ENCODE results near the gene MBNL1. TPM values are rescaled to one million over a fixed set of nuclear protein-coding genes. Genes with fewer than 3 reads are reported as not detected.

Gene MBNL1
- total and polyA plus RNA-seq, 3 donors from 2014 or later, result 36.5 to 167 (median 145) TPM

- H3K4me3 ChIP-seq, result no peak overlapping the region
- no peaks in the 10 kb centered on the region for H3K36me3 ChIP-seq (ENCODE audit: low read depth, missing control alignments)
- H3K27me3 ChIP-seq, result no peaks in the 10 kb centered on the region
- H3K9me3 ChIP-seq, result no peaks in the 10 kb centered on the region
- no peak for DNase-seq
- WGBS, 2 donors, result 84 to 87% methylated on average over 3 of the region's 3 CpGs
- intact Hi-C loops (cut with DNase I; ENCODE audit: low total_unique reads), result no loop called here
- H3K27ac ChIP-seq, result no peak overlapping the region
- peaks cover 14% of the 10 kb centered on the region for H3K4me1 ChIP-seq
- TF ChIP-seq POLR2A (IDR thresholded peaks at IDR 0.05) (no peak), CTCF (IDR thresholded peaks at IDR 0.05) (no peak)
These were observed 137.4 kb downstream of the MBNL1 start for GRCh38 chr3:152405915-152406802.

GRCh38 chr3:152413240-152413639, 144.5 kb downstream of the MBNL1 start:
- no peak for DNase-seq
- H3K27me3 ChIP-seq, result no peaks in the 10 kb centered on the region
- WGBS, 2 donors, result 81 to 87% methylated on average over 2 of the region's 2 CpGs
- no peak overlapping the region for H3K4me3 ChIP-seq
- no peak for TF ChIP-seq CTCF (IDR thresholded peaks at IDR 0.05)
- TF ChIP-seq POLR2A (IDR thresholded peaks at IDR 0.05), result no peak
- intact Hi-C loops (cut with DNase I; ENCODE audit: low total_unique reads), result no loop called here
- H3K4me1 ChIP-seq, result no peaks in the 10 kb centered on the region
- no peaks in the 10 kb centered on the region for H3K9me3 ChIP-seq
- H3K36me3 ChIP-seq (ENCODE audit: low read depth, missing control alignments), result no peaks in the 10 kb centered on the region
- no peak overlapping the region for H3K27ac ChIP-seq

GRCh38 chr3:152416808-152417580, 148.3 kb downstream of the MBNL1 start:
- no peak for DNase-seq
- H3K36me3 ChIP-seq (ENCODE audit: low read depth, missing control alignments), result no peaks in the 10 kb centered on the region
- H3K27me3 ChIP-seq, result no peaks in the 10 kb centered on the region
- intact Hi-C loops (cut with DNase I; ENCODE audit: low total_unique reads), result no loop called here
- no peak overlapping the region for H3K27ac ChIP-seq
- 94 to 95% methylated on average over 1 of the region's 1 CpG for WGBS, 2 donors
- no peak overlapping the region for H3K4me3 ChIP-seq
- TF ChIP-seq CTCF (IDR thresholded peaks at IDR 0.05) (no peak), POLR2A (IDR thresholded peaks at IDR 0.05) (no peak)
- no peaks in the 10 kb centered on the region for H3K9me3 ChIP-seq
- H3K4me1 ChIP-seq, result no peaks in the 10 kb centered on the region

- H3K4me1 ChIP-seq, result no peaks in the 10 kb centered on the region
- H3K36me3 ChIP-seq (ENCODE audit: low read depth, missing control alignments), result no peaks in the 10 kb centered on the region
- intact Hi-C loops (cut with DNase I; ENCODE audit: low total_unique reads), result no loop called here
- DNase-seq, result no peak
- WGBS, 2 donors, result 92 to 100% methylated on average over 4 to 7 of the region's 7 CpGs
- TF ChIP-seq CTCF (IDR thresholded peaks at IDR 0.05), result no peak
- no peak for TF ChIP-seq POLR2A (IDR thresholded peaks at IDR 0.05)
- no peaks in the 10 kb centered on the region for H3K9me3 ChIP-seq
- H3K4me3 ChIP-seq, result no peak overlapping the region
- no peak overlapping the region for H3K27ac ChIP-seq
- no peaks in the 10 kb centered on the region for H3K27me3 ChIP-seq
These were observed 151.0 kb downstream of the MBNL1 start for GRCh38 chr3:152419748-152420147.

All from testis (tissue), 3 donors.